Activated CD4-positive, alpha-beta memory T cell treated with anti-CD3 and anti-CD28 coated beads, Interleukin-2, amount 10 ng/mL, durations not matched to agents 7 days and 5 days (primary cell): ENCODE measurements around the gene PGAP3. TPM values are rescaled to one million over a fixed set of nuclear protein-coding genes. Genes with fewer than 3 reads are reported as not detected.
"Not testable (repeated sequence)": the region's sequence is repeated elsewhere in the genome, so short reads cannot be mapped to it uniquely, and the experiment has no call there.

Experiments used
- CTCF ChIA-PET: fragments of 350-600 bp; sonication (Branson Sonifier 250); formaldehyde crosslinking; loops from one replicate; lab custom pipeline; 2021; ENCODE audit warnings: antibody characterized with exemption, inconsistent platforms; lab: Charles Lee
- POLR2A ChIA-PET: fragments of 350-600 bp; sonication (Branson Sonifier 250); formaldehyde crosslinking; loops from one replicate; lab custom pipeline; 2021; ENCODE audit warnings: antibody characterized with exemption; lab: Charles Lee
- DNase-seq: peaks from one replicate; pipeline ENCODE4 v3.0.0-alpha.2; 2020
- H3K27ac Mint-ChIP-seq: one replicate; pipeline ENCODE4 v1.8.0; 2021; ENCODE audit warnings: mild to moderate bottlenecking, mixed read lengths
- H3K27me3 Mint-ChIP-seq: one replicate; pipeline ENCODE4 v1.8.0; 2021; ENCODE audit warnings: mixed read lengths
- H3K36me3 Mint-ChIP-seq: one replicate; pipeline ENCODE4 v1.8.0; 2021; ENCODE audit warnings: low read depth, mixed read lengths
- H3K4me1 Mint-ChIP-seq: one replicate; pipeline ENCODE4 v1.8.0; 2021; ENCODE audit warnings: mixed read lengths
- H3K4me3 Mint-ChIP-seq: one replicate; pipeline ENCODE4 v1.8.0; 2021; ENCODE audit warnings: mild to moderate bottlenecking, mixed read lengths
- H3K9me3 Mint-ChIP-seq: one replicate; pipeline ENCODE4 v1.8.0; 2021; ENCODE audit warnings: mixed read lengths
- total RNA-seq, 2 experiments: library from RNA; stranded (reverse); gene quantifications; one replicate each; pipeline ENCODE4 v1.2.3, GENCODE V29; 2021

PGAP3 gene
- total RNA-seq, 2 experiments from 2014 or later: 14.0 to 14.2 TPM

DNA sequence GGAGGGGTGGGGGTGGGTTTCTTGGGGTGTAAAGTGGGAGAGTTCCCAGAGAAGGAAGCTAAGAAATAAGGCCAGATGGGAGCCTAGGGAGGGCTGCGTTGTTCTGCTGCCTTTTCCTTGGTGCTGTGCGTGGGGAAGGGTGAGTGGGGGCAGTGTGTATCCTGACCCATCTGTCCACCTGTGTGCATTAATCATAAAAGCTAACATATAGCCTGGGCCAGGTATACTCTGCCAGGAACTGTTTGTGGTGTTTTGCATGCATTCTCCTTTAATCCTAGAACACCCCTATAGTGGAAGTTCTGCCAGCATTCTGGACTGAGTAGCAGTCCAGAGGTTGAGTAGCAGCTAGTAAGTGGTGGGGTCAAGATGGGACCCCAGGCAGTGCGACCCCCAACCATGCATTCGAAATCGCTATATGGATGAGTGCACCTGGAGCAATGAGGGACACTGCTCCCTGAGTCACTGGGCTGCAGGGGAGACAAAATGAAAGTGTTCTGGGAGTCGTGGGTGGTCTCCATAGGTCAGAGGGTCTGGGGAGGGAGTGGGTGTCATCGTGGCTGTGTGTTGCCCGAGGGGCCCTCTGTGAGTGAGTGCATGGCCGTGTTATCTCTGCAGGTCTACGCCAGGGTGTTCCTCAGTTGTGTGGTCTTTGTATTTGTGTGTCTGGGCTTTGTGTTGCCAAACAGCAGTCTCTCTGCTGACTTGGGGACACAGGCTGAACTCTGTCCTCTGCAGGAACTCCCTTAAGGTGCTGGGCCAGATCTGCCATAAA lies 13.3 kb upstream of the PGAP3 start:
- Mint-ChIP-seq H3K27me3 (peaks cover 44% of the 10 kb centered on the region), H3K36me3 (peaks cover 2% of the 10 kb centered on the region)
- CTCF ChIA-PET: interaction anchor here (1.5 to 2.4 kb wide), 2 partner anchors 47 to 80 kb away, joined by 4 to 11 read pairs; no protein-coding TSS in a partner anchor

DNA sequence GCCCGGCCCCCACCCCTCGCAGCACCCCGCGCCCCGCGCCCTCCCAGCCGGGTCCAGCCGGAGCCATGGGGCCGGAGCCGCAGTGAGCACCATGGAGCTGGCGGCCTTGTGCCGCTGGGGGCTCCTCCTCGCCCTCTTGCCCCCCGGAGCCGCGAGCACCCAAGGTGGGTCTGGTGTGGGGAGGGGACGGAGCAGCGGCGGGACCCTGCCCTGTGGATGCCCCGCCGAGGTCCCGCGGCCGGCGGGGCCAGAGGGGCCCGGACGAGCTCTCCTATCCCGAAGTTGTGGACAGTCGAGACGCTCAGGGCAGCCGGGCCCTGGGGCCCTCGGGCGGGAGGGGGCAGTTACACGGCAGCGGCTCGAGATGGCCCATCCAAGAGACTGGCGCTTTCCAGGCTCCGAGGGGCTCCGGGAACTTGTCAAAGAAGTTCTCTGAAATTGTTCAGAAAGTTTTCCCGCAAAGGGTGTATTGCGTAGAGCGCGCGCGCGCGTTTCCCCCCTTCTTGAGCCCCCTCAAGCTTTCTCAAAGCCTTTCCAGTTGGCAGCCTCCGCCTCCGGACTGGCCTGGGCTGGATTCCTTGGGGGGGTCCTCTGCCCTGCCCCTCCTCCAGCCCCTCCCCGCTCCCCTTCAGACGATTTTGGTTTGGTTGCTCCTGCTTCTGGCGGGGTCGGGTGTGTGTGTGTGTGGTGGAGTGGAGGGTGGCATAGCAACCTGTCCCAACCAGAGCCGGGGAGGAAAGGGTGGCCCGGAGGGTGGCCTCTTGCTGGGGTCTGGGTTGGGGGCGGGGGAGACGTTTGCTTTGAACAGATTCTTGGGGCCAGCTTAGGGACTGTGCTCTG lies 12.5 kb upstream of the PGAP3 start:
- no peaks in the 10 kb centered on the region for H3K9me3 Mint-ChIP-seq
- no peak overlapping the region for H3K4me3 Mint-ChIP-seq
- H3K27ac Mint-ChIP-seq: no peak overlapping the region
- peaks cover 2% of the 10 kb centered on the region for H3K36me3 Mint-ChIP-seq
- peaks cover 9% of the 10 kb centered on the region for H3K4me1 Mint-ChIP-seq
- peaks cover 44% of the 10 kb centered on the region for H3K27me3 Mint-ChIP-seq
- ChIA-PET CTCF (interaction anchor here (1.5 to 2.4 kb wide), 2 partner anchors 47 to 79 kb away, joined by 4 to 11 read pairs; no protein-coding TSS in a partner anchor), POLR2A (interaction anchor here (1.3 to 2.1 kb wide), 2 partner anchors 13 to 29 kb away, joined by 4 to 6 read pairs; partner anchors contain the start of genes MIEN1 and PGAP3)
- no peak for DNase-seq

More for the DNA sequence above, 13.3 kb upstream of the PGAP3 start:
- no peak overlapping the region for H3K4me3 Mint-ChIP-seq
- no peak overlapping the region for H3K27ac Mint-ChIP-seq
- POLR2A ChIA-PET: interaction anchor here (1.2 to 1.3 kb wide), 2 partner anchors 14 kb away, joined by 4 read pairs; partner anchors contain the start of gene PGAP3
- peaks cover 9% of the 10 kb centered on the region for H3K4me1 Mint-ChIP-seq
- DNase-seq: no peak
- H3K9me3 Mint-ChIP-seq: no peaks in the 10 kb centered on the region

DNA sequence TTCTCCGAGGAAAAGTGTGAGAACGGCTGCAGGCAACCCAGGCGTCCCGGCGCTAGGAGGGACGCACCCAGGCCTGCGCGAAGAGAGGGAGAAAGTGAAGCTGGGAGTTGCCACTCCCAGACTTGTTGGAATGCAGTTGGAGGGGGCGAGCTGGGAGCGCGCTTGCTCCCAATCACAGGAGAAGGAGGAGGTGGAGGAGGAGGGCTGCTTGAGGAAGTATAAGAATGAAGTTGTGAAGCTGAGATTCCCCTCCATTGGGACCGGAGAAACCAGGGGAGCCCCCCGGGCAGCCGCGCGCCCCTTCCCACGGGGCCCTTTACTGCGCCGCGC lies 11.9 kb upstream of the PGAP3 start, which contains the start of gene ERBB2:
ERBB2 (plus strand) TSS at position 247 of the 330 bp plus-strand sequence. CDS start 175 bp downstream, outside the sequence.
- peaks cover 44% of the 10 kb centered on the region for H3K27me3 Mint-ChIP-seq
- H3K36me3 Mint-ChIP-seq: peaks cover 2% of the 10 kb centered on the region
- POLR2A ChIA-PET: interaction anchor here (1.3 to 2.1 kb wide), 2 partner anchors 12 to 30 kb away, joined by 4 to 6 read pairs; partner anchors contain the start of genes MIEN1 and PGAP3
- H3K9me3 Mint-ChIP-seq: no peaks in the 10 kb centered on the region
- peaks cover 9% of the 10 kb centered on the region for H3K4me1 Mint-ChIP-seq
- H3K4me3 Mint-ChIP-seq: no peak within 1 kb of the TSS
- CTCF ChIA-PET: interaction anchor here (2.4 kb wide), 1 partner anchor 78 kb away, joined by 11 read pairs; no protein-coding TSS in a partner anchor
- H3K27ac Mint-ChIP-seq: no peak within 1 kb of the TSS
- DNase-seq: no peak

DNA sequence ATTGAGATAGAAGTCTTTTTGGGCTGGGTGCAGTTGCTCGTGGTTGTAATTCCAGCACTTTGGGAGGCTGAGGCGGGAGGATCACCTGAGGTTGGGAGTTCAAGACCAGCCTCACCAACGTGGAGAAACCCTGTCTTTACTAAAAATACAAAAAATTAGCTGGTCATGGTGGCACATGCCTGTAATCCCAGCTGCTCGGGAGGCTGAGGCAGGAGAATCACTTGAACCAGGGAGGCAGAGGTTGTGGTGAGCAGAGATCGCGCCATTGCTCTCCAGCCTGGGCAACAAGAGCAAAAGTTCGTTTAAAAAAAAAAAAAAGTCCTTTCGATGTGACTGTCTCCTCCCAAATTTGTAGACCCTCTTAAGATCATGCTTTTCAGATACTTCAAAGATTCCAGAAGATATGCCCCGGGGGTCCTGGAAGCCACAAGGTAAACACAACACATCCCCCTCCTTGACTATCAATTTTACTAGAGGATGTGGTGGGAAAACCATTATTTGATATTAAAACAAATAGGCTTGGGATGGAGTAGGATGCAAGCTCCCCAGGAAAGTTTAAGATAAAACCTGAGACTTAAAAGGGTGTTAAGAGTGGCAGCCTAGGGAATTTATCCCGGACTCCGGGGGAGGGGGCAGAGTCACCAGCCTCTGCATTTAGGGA lies 11.4 kb upstream of the PGAP3 start:
- H3K4me3 Mint-ChIP-seq, CTCF ChIA-PET, H3K4me1 Mint-ChIP-seq, H3K9me3 Mint-ChIP-seq, DNase-seq, H3K36me3 Mint-ChIP-seq, H3K27ac Mint-ChIP-seq: not testable (repeated sequence)
- H3K27me3 Mint-ChIP-seq: peaks cover 44% of the 10 kb centered on the region
- POLR2A ChIA-PET: interaction anchor here (1.1 to 2.1 kb wide), 2 partner anchors 12 to 30 kb away, joined by 4 to 6 read pairs; partner anchors contain the start of genes MIEN1 and PGAP3

DNA sequence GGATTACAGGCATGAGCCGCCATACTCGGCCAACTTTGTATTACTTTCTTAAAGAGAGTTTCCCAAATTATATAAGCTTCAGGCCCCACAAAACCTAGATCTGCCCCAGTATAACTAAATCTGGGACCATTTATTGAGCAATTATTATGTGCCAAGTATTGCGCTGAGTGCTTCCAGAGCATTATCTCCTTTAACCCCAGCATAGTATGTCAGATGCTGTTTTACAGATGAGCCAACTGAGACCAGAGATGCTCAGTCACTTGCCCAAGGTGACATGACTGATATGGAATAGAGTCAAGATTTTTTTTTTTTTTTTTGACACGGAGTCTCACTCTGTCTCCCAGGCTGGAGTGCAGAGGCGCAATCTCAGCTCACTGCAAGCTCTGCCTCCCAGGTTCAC lies 10.1 kb upstream of the PGAP3 start:
- Mint-ChIP-seq H3K36me3 (peaks cover 2% of the 10 kb centered on the region), H3K27me3 (peaks cover 42% of the 10 kb centered on the region), H3K9me3 (no peaks in the 10 kb centered on the region), H3K27ac (no peak overlapping the region), H3K4me1 (peaks cover 7% of the 10 kb centered on the region), H3K4me3 (no peak overlapping the region)
- CTCF ChIA-PET: no interaction called here
- DNase-seq: no peak
- POLR2A ChIA-PET: no interaction called here

DNA sequence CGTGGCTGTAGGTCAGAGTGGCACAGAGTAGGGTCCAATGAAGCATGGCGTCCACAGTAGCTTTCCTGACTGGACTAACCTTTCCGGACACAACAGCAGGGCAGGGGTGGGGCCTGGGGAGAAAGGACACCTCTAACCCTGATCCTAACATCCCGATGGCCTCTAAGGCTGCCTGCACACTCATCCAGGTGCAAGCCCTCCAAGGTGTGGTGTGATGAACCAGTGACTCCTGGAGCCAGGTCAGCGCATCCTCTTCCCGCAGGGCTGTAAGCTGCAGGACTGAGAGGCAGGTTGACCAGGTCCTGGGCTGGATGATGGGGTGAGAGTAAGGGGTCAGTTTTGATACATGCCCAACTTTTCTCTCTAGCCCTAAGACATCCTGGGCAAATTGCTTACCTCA lies 8.9 kb upstream of the PGAP3 start:
- peaks cover 7% of the 10 kb centered on the region for H3K4me1 Mint-ChIP-seq
- peaks cover 2% of the 10 kb centered on the region for H3K36me3 Mint-ChIP-seq
- no peak for DNase-seq
- CTCF ChIA-PET: interaction anchor here (1.7 kb wide), 1 partner anchor 33 kb away, joined by 3 read pairs; the partner anchor contains the start of gene MIEN1
- no peaks in the 10 kb centered on the region for H3K9me3 Mint-ChIP-seq
- no peak overlapping the region for H3K4me3 Mint-ChIP-seq
- no peak overlapping the region for H3K27ac Mint-ChIP-seq
- POLR2A ChIA-PET: interaction anchor here (1.7 kb wide), 1 partner anchor 8 kb away, joined by 8 read pairs; the partner anchor contains the start of gene PGAP3
- H3K27me3 Mint-ChIP-seq: peaks cover 32% of the 10 kb centered on the region

DNA sequence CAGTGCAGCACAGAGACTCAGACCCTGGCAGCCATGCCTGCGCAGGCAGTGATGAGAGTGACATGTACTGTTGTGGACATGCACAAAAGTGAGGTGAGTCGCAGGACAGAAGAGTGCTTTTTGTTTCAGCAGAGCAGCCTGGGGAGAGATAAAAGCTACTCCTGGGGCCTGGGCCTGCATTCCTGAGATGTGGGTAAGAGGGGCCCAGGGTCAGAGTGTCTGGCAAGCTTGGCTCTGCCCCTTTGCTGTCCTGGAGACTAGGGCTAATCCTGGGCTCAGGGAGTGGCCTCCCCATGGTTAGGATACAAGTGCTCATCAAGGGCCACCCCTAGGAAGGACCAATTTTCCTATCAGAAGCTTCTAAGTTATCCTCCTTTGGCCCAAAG lies 7.2 kb upstream of the PGAP3 start:
- Mint-ChIP-seq H3K27ac (no peak overlapping the region), H3K27me3 (peaks cover 17% of the 10 kb centered on the region), H3K4me3 (no peak overlapping the region), H3K9me3 (no peaks in the 10 kb centered on the region), H3K36me3 (peaks cover 2% of the 10 kb centered on the region), H3K4me1 (peaks cover 4% of the 10 kb centered on the region)
- ChIA-PET CTCF (interaction anchor here (1.5 to 2.0 kb wide), 3 partner anchors 35 to 73 kb away, joined by 3 to 4 read pairs (median 4); partner anchors contain the start of gene MIEN1), POLR2A (no interaction called here)
- no peak for DNase-seq

DNA sequence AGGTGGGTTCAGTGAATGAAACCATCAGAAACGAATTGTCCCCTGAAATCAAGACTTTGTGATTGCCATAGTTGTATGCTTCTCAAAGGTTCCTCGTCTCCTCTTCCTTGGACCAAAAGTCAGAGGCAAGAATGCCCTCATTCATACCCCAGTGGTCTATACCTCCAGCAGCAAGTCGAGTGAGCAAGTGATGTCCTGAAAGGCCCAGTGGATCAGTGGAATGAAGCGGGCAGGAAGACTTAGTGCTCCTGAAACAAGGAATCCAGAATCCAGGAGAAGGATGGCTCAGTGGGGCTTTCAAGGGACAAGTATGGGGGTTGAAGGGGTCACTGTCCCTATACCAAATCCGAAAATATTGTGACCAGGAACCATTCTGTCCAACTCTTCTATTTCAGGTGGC lies 6.7 kb upstream of the PGAP3 start:
- Mint-ChIP-seq H3K36me3 (peaks cover under 1% of the 10 kb centered on the region), H3K27ac (no peak overlapping the region), H3K27me3 (peaks cover 14% of the 10 kb centered on the region), H3K4me1 (peaks cover 1% of the 10 kb centered on the region), H3K4me3 (no peak overlapping the region), H3K9me3 (no peaks in the 10 kb centered on the region)
- DNase-seq: no peak
- ChIA-PET POLR2A (no interaction called here), CTCF (interaction anchor here (1.5 to 2.0 kb wide), 2 partner anchors 41 to 73 kb away, joined by 4 read pairs; no protein-coding TSS in a partner anchor)

DNA sequence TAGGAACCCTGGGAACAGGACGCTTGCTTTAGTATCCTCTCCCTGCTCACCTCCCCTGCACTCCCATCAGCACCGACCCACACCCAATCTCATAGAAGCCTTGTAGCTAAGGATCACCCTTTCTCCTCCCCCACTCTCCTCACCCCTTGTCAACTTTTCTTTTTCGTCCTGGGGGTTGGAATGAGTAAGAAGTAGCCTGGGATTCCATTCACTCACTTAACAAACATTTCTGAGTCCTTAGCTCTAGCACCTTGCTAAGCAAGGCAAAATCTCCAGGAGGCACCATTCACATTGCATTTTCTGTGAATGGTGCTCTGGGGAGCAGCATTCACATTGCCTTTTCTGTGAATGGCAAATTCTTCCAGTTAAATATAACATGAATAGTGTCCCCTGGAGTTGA lies 1.1 kb upstream of the PGAP3 start:
- H3K36me3 Mint-ChIP-seq: peaks cover 15% of the 10 kb centered on the region
- no peak for DNase-seq
- ChIA-PET CTCF (interaction anchor here (0.7 to 1.7 kb wide), 2 partner anchors 20 to 42 kb away, joined by 5 to 8 read pairs; partner anchors contain the start of gene PNMT), POLR2A (interaction anchor here (0.6 to 4.1 kb wide), 8 partner anchors 8 to 291 kb away, joined by 3 to 71 read pairs (median 7); partner anchors contain the start of genes MIEN1 and PSMD3)
- H3K27me3 Mint-ChIP-seq: no peaks in the 10 kb centered on the region
- H3K4me3 Mint-ChIP-seq: peak overlapping the region; percentile 95
- H3K4me1 Mint-ChIP-seq: peaks cover 25% of the 10 kb centered on the region
- H3K9me3 Mint-ChIP-seq: no peaks in the 10 kb centered on the region
- peak overlapping the region; percentile 59 for H3K27ac Mint-ChIP-seq

DNA sequence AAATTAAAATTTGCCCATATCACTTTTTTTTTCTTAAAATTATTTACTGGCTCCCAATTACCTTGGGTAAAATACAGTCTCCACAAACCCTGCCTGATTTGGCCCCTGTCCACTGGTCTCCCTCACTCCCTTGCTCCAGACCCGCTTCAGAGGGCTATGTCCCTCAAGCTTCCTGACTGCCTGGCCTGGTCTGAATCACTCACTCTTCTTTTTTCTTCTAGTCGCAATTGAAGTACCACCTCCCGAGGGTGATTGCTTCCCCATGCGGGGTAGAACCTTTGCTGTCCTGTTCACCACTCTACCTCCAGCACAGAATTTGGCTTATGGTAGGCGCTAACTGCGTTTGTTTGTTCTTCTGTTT lies 598 bp upstream of the PGAP3 start:
- Mint-ChIP-seq H3K9me3 (no peaks in the 10 kb centered on the region), H3K27me3 (no peaks in the 10 kb centered on the region), H3K27ac (peak overlapping the region; percentile 94), H3K36me3 (peaks cover 16% of the 10 kb centered on the region), H3K4me3 (peak overlapping the region; percentile 95), H3K4me1 (peaks cover 25% of the 10 kb centered on the region)
- no peak for DNase-seq
- ChIA-PET POLR2A (interaction anchor here (0.6 to 4.1 kb wide), 16 partner anchors 8 to 292 kb away, joined by 3 to 71 read pairs (median 4); partner anchors contain the start of genes MED1, MIEN1, PSMD3 and STARD3), CTCF (interaction anchor here (0.7 to 1.8 kb wide), 7 partner anchors 10 to 104 kb away, joined by 3 to 8 read pairs (median 5); partner anchors contain the start of gene PNMT)

DNA sequence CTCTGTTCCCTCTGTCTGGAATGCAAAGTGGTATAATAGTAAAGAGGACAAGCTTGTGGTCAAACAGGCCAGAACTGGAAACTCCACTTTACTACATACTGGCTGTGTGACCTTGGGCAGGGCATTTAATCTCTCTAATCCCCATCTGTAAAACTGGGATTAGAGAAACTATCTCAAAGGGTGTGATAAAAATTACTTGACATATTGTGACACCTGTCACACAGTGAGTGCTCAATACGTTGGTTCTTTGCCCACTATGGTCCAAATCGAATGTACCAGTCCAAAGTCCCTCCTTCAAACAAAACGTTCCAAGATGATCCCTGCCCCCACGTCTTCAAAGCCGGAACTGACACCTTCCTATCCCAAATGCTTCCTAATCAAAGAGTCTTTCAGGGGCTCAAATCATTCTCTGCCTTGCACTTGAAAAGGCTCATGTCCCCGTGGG lies 734 bp downstream of the PGAP3 start:
- ChIA-PET CTCF (interaction anchor here (1.2 to 1.8 kb wide), 3 partner anchors 11 to 64 kb away, joined by 5 to 7 read pairs (median 5); no protein-coding TSS in a partner anchor), POLR2A (interaction anchor here (0.6 to 4.1 kb wide), 8 partner anchors 10 to 69 kb away, joined by 3 to 71 read pairs (median 4); partner anchors contain the start of genes ERBB2 and MIEN1)
- DNase-seq: no peak
- Mint-ChIP-seq H3K36me3 (peaks cover 22% of the 10 kb centered on the region), H3K4me3 (peak overlapping the region; percentile 95), H3K27ac (peak overlapping the region; percentile 94), H3K27me3 (no peaks in the 10 kb centered on the region), H3K9me3 (no peaks in the 10 kb centered on the region), H3K4me1 (peaks cover 28% of the 10 kb centered on the region)
